Upper lobe of left lung (tissue), 6 donors: ENCODE measurements around the gene PLXNA4. TPM values are rescaled to one million over a fixed set of nuclear protein-coding genes. Genes with fewer than 3 reads are reported as not detected.

Experiments
- ATAC-seq, 2 donors: fragments of 200-7000 bp; cut with Tn5 transposase; one replicate each; pipeline ENCODE4 v1.9.1; 2022; ENCODE audit warnings: mild to moderate bottlenecking in 2 of 2, moderate library complexity in 2 of 2; ENCODE audit not compliant: low FRiP score in 2 of 2
- DNase-seq, 2 donors: peaks; one replicate each; pipeline ENCODE4 v3.0.0-alpha.2; 2019 to 2020
- H3K27ac ChIP-seq, 4 donors: fragments of 200-600 bp; sonication (generic); one replicate each; pipeline ENCODE4 v1.5.1; 2016 to 2019
- H3K27me3 ChIP-seq, 4 donors: fragments of 200-600 bp; sonication (generic); one replicate each; pipeline ENCODE4 v1.5.1; 2017 to 2019
- H3K36me3 ChIP-seq, 4 donors: fragments of 200-600 bp; sonication (generic); one replicate each; pipeline ENCODE4 v1.5.1; 2016 to 2019
- H3K4me1 ChIP-seq, 4 donors: fragments of 200-600 bp; sonication (generic); one replicate each; pipeline ENCODE4 v1.5.1; 2018 to 2019
- H3K4me3 ChIP-seq, 4 donors: fragments of 200-600 bp; sonication (generic); one replicate each; pipeline ENCODE4 v1.5.1; 2017 to 2019; ENCODE audit warnings: mild to moderate bottlenecking in 2 of 4, moderate library complexity in 1 of 4
- H3K9me3 ChIP-seq, 4 donors: fragments of 200-600 bp; sonication (generic); one replicate each; pipeline ENCODE4 v1.5.1; 2018 to 2019
- CTCF ChIP-seq, 6 experiments: fragments of 450-650 bp in 4 of 6; fragments of 200-600 bp in 2 of 6; sonication (generic) in 2 of 6; IDR thresholded peaks; one replicate each; pipeline ENCODE4 v1.5.1; 2016 to 2019; ENCODE audit warnings: antibody characterized with exemption in 6 of 6
- EP300 ChIP-seq, 4 donors: sonication (generic); formaldehyde crosslinking; IDR thresholded peaks; one replicate each; pipeline ENCODE4 v1.5.1; 2017; ENCODE audit warnings: antibody characterized with exemption in 4 of 4, control low read depth in 2 of 4
- POLR2A ChIP-seq, 4 donors: fragments of 450-650 bp; IDR thresholded peaks; one replicate each; pipeline ENCODE4 v1.5.1; 2016 to 2017; ENCODE audit warnings: antibody characterized with exemption in 4 of 4, mild to moderate bottlenecking in 2 of 4
- POLR2AphosphoS5 ChIP-seq, 2 donors: sonication (generic); formaldehyde crosslinking; IDR thresholded peaks; one replicate each; pipeline ENCODE4 v1.5.1; 2017; ENCODE audit warnings: antibody characterized with exemption in 2 of 2
- WGBS, 2 donors: methylation state at CpG; one replicate each; pipeline ENCODE4 v1.1.5; 2017 to 2018; 5-methylcytosine and 5-hydroxymethylcytosine counted together
- total RNA-seq, 6 donors: library from RNA; depleted of rRNA in 4 of 6; stranded (reverse); fragments of >200 nt in 4 of 6; gene quantifications; one replicate each; pipeline versions ENCODE4 v1.1.0 to v1.2.1, GENCODE V29; 2016 to 2021
- donor health status: DM: no; HTN: no; CAD: no; lungs with moderate emphysema.
- donor health status: DM: no; HTN: yes; CAD: no; lungs with severe emphysema.

PLXNA4 gene
- total RNA-seq, 6 donors from 2014 or later: 1.1 to 5.9 (median 2.6) TPM

- H3K9me3 ChIP-seq: no peaks in the 10 kb centered on the region
- DNase-seq (no peak), ATAC-seq (no peak)
- no peak for TF ChIP-seq EP300 (IDR thresholded peaks at IDR 0.05)
- TF ChIP-seq POLR2AphosphoS5 (IDR thresholded peaks at IDR 0.05): no peak
- no peak for TF ChIP-seq POLR2A (IDR thresholded peaks at IDR 0.05)
- no peak for TF ChIP-seq CTCF (IDR thresholded peaks at IDR 0.05)
- 86 to 90% methylated on average over 7 to 12 of the region's 12 CpGs for WGBS, 2 donors
- no peaks in the 10 kb centered on the region for H3K36me3 ChIP-seq
- no peaks in the 10 kb centered on the region for H3K4me1 ChIP-seq
- H3K27me3 ChIP-seq: no peaks in the 10 kb centered on the region
- H3K4me3 ChIP-seq: no peak overlapping the region
- H3K27ac ChIP-seq: no peak overlapping the region
Observed at GRCh38 chr7:132125872-132126595, 450.2 kb downstream of the PLXNA4 start.

- no peaks in the 10 kb centered on the region for H3K9me3 ChIP-seq
- H3K27ac ChIP-seq: no peak overlapping the region
- no peak overlapping the region for H3K4me3 ChIP-seq
- H3K4me1 ChIP-seq: no peaks in the 10 kb centered on the region
- no peaks in the 10 kb centered on the region for H3K36me3 ChIP-seq
- WGBS, 2 donors: 75 to 84% methylated on average over 3 of the region's 3 CpGs
- TF ChIP-seq POLR2A (IDR thresholded peaks at IDR 0.05): no peak
- TF ChIP-seq CTCF (IDR thresholded peaks at IDR 0.05): no peak
- TF ChIP-seq EP300 (IDR thresholded peaks at IDR 0.05): no peak
- no peak for TF ChIP-seq POLR2AphosphoS5 (IDR thresholded peaks at IDR 0.05)
- H3K27me3 ChIP-seq: no peaks in the 10 kb centered on the region
- ATAC-seq: no peak
- no peak for DNase-seq
Observed at GRCh38 chr7:132125096-132125495, 451.2 kb downstream of the PLXNA4 start.

GRCh38 chr7:132124575-132124974 lies 451.7 kb downstream of the PLXNA4 start:
- Histone ChIP-seq H3K4me1 (no peaks in the 10 kb centered on the region), H3K36me3 (no peaks in the 10 kb centered on the region), H3K27ac (no peak overlapping the region), H3K27me3 (no peaks in the 10 kb centered on the region), H3K9me3 (no peaks in the 10 kb centered on the region), H3K4me3 (no peak overlapping the region)
- no peak for ATAC-seq
- no peak for DNase-seq
- TF ChIP-seq POLR2AphosphoS5 (IDR thresholded peaks at IDR 0.05) (no peak), EP300 (IDR thresholded peaks at IDR 0.05) (no peak), CTCF (IDR thresholded peaks at IDR 0.05) (no peak), POLR2A (IDR thresholded peaks at IDR 0.05) (no peak)
- WGBS, 2 donors: 63 to 67% methylated on average over 6 of the region's 6 CpGs

- no peak for TF ChIP-seq EP300 (IDR thresholded peaks at IDR 0.05)
- TF ChIP-seq POLR2AphosphoS5 (IDR thresholded peaks at IDR 0.05): no peak
- no peak for TF ChIP-seq POLR2A (IDR thresholded peaks at IDR 0.05)
- TF ChIP-seq CTCF (IDR thresholded peaks at IDR 0.05): no peak
- no peaks in the 10 kb centered on the region for H3K9me3 ChIP-seq
- 48 to 56% methylated on average over 7 of the region's 7 CpGs for WGBS, 2 donors
Observed at GRCh38 chr7:132123773-132124172, 452.5 kb downstream of the PLXNA4 start.

GRCh38 chr7:132122901-132123300 lies 453.4 kb downstream of the PLXNA4 start:
- 73 to 84% methylated on average over 6 of the region's 6 CpGs for WGBS, 2 donors

More at GRCh38 chr7:132123773-132124172, 452.5 kb downstream of the PLXNA4 start:
- Histone ChIP-seq H3K4me1 (no peaks in the 10 kb centered on the region), H3K27me3 (no peaks in the 10 kb centered on the region), H3K36me3 (no peaks in the 10 kb centered on the region), H3K4me3 (no peak overlapping the region), H3K27ac (no peak overlapping the region)
- ATAC-seq (no peak), DNase-seq (no peak)

More at GRCh38 chr7:132122901-132123300, 453.4 kb downstream of the PLXNA4 start:
- Histone ChIP-seq H3K36me3 (no peaks in the 10 kb centered on the region), H3K4me1 (no peaks in the 10 kb centered on the region), H3K4me3 (no peak overlapping the region), H3K27me3 (no peaks in the 10 kb centered on the region), H3K27ac (no peak overlapping the region), H3K9me3 (no peaks in the 10 kb centered on the region)
- ATAC-seq: no peak
- TF ChIP-seq EP300 (IDR thresholded peaks at IDR 0.05) (no peak), POLR2A (IDR thresholded peaks at IDR 0.05) (no peak), CTCF (IDR thresholded peaks at IDR 0.05) (no peak), POLR2AphosphoS5 (IDR thresholded peaks at IDR 0.05) (no peak)
- no peak for DNase-seq
